ENCODE results near the gene ATP6V1A.

ATP6V1A gene

GRCh38 chr3:113775516-113775915 lies 28.7 kb downstream of the ATP6V1A start:
- Histone ChIP-seq H3K4me2 (ENCODE audit: low read depth, low read length, poor library complexity, severe bottlenecking) (no peak overlapping the region), H3K36me3 (ENCODE audit: insufficient read depth, low read length) (no peaks in the 10 kb centered on the region), H3K4me1 (ENCODE audit: insufficient read depth, low read length, poor library complexity, severe bottlenecking) (no peaks in the 10 kb centered on the region), H3K27me3 (ENCODE audit: insufficient read depth, low read length, poor library complexity, severe bottlenecking) (no peaks in the 10 kb centered on the region), H3K79me2 (ENCODE audit: insufficient read depth, low read length) (no peaks in the 10 kb centered on the region), H3K9me2 (replicated peaks; ENCODE audit: low read depth, low read length) (no peaks in the 10 kb centered on the region), H3K9ac (ENCODE audit: low read depth, low read length, poor library complexity, severe bottlenecking) (no peak overlapping the region), H3F3A (ENCODE audit: low read depth) (no peaks in the 10 kb centered on the region), H3K9me3 (ENCODE audit: insufficient read depth, low read depth, low read length) (no peaks in the 10 kb centered on the region), H2AFZ (ENCODE audit: low read length) (no peak overlapping the region), H3K4me3 (ENCODE audit: low read length, poor library complexity, severe bottlenecking) (no peak overlapping the region), H4K20me1 (ENCODE audit: insufficient read depth, low read length, poor library complexity, severe bottlenecking) (no peaks in the 10 kb centered on the region)
- TF ChIP-seq CTCF (conservative IDR thresholded peaks at IDR 0.05; ENCODE audit: low read length) = no peak
- no peak for TF ChIP-seq EZH2phosphoT487 (IDR thresholded peaks at IDR 0.05; ENCODE audit: borderline replicate concordance)

GRCh38 chr3:113776564-113776963 lies 29.7 kb downstream of the ATP6V1A start:
- no peak overlapping the region for H2AFZ ChIP-seq (ENCODE audit: low read length)

GRCh38 chr3:113783463-113783862 lies 36.6 kb downstream of the ATP6V1A start:
- Histone ChIP-seq H3K4me2 (ENCODE audit: low read depth, low read length, poor library complexity, severe bottlenecking) (no peak overlapping the region), H3K9me3 (ENCODE audit: insufficient read depth, low read depth, low read length) (no peaks in the 10 kb centered on the region), H2AFZ (ENCODE audit: low read length) (no peak overlapping the region), H3K4me1 (ENCODE audit: insufficient read depth, low read length, poor library complexity, severe bottlenecking) (peaks cover 10% of the 10 kb centered on the region), H3K79me2 (ENCODE audit: insufficient read depth, low read length) (no peaks in the 10 kb centered on the region), H3F3A (ENCODE audit: low read depth) (no peaks in the 10 kb centered on the region), H3K9me2 (replicated peaks; ENCODE audit: low read depth, low read length) (no peaks in the 10 kb centered on the region), H3K4me3 (ENCODE audit: low read length, poor library complexity, severe bottlenecking) (no peak overlapping the region), H4K20me1 (ENCODE audit: insufficient read depth, low read length, poor library complexity, severe bottlenecking) (no peaks in the 10 kb centered on the region), H3K9ac (ENCODE audit: low read depth, low read length, poor library complexity, severe bottlenecking) (no peak overlapping the region), H3K36me3 (ENCODE audit: insufficient read depth, low read length) (peaks cover 8% of the 10 kb centered on the region; the same call in 1 of the 2 replicates), H3K27me3 (ENCODE audit: insufficient read depth, low read length, poor library complexity, severe bottlenecking) (no peaks in the 10 kb centered on the region)
- TF ChIP-seq CTCF (conservative IDR thresholded peaks at IDR 0.05; ENCODE audit: low read length) = no peak
- TF ChIP-seq EZH2phosphoT487 (IDR thresholded peaks at IDR 0.05; ENCODE audit: borderline replicate concordance) = no peak

More at GRCh38 chr3:113776564-113776963, 29.7 kb downstream of the ATP6V1A start:
- Histone ChIP-seq H3F3A (ENCODE audit: low read depth) (no peaks in the 10 kb centered on the region), H3K4me2 (ENCODE audit: low read depth, low read length, poor library complexity, severe bottlenecking) (no peak overlapping the region), H4K20me1 (ENCODE audit: insufficient read depth, low read length, poor library complexity, severe bottlenecking) (no peaks in the 10 kb centered on the region), H3K79me2 (ENCODE audit: insufficient read depth, low read length) (no peaks in the 10 kb centered on the region), H3K4me3 (ENCODE audit: low read length, poor library complexity, severe bottlenecking) (no peak overlapping the region), H3K4me1 (ENCODE audit: insufficient read depth, low read length, poor library complexity, severe bottlenecking) (no peaks in the 10 kb centered on the region), H3K27me3 (ENCODE audit: insufficient read depth, low read length, poor library complexity, severe bottlenecking) (no peaks in the 10 kb centered on the region), H3K9me3 (ENCODE audit: insufficient read depth, low read depth, low read length) (no peaks in the 10 kb centered on the region), H3K36me3 (ENCODE audit: insufficient read depth, low read length) (no peaks in the 10 kb centered on the region), H3K9ac (ENCODE audit: low read depth, low read length, poor library complexity, severe bottlenecking) (no peak overlapping the region), H3K9me2 (replicated peaks; ENCODE audit: low read depth, low read length) (no peaks in the 10 kb centered on the region)
- TF ChIP-seq CTCF (conservative IDR thresholded peaks at IDR 0.05; ENCODE audit: low read length) (no peak), EZH2phosphoT487 (IDR thresholded peaks at IDR 0.05; ENCODE audit: borderline replicate concordance) (no peak)
